Neural progenitor cell (in vitro differentiated cells): ENCODE results near the gene GPA33. TPM values are rescaled to one million over a fixed set of nuclear protein-coding genes. Genes with fewer than 3 reads are reported as not detected.

Experiments used
- DNase-seq: peaks from one replicate; pipeline ENCODE4 v3.0.0-alpha.2; 2016; ENCODE audit warnings: low spot score
- H2AFZ ChIP-seq: fragments of 200-600 bp; sonication (generic); replicated peaks from 2 replicates; pipeline ENCODE4 v1.6.1; 2016; ENCODE audit warnings: antibody characterized with exemption
- H3F3A ChIP-seq: fragments of 200-600 bp; sonication (generic); 2 replicates; pipeline ENCODE4 v1.6.1; 2016; ENCODE audit warnings: antibody characterized with exemption, low read depth
- H3K27ac ChIP-seq: fragments of 200-600 bp; sonication (generic); 2 replicates; pipeline ENCODE4 v1.5.1; 2016; ENCODE audit warnings: mild to moderate bottlenecking
- H3K27me3 ChIP-seq: fragments of 200-600 bp; sonication (generic); 2 replicates; pipeline ENCODE4 v1.6.1; 2016; ENCODE audit warnings: mild to moderate bottlenecking, moderate library complexity
- H3K36me3 ChIP-seq: fragments of 200-600 bp; sonication (generic); 2 replicates; pipeline ENCODE4 v1.5.1; 2016
- H3K4me1 ChIP-seq: fragments of 200-600 bp; sonication (generic); 2 replicates; pipeline ENCODE4 v1.6.1; 2016; ENCODE audit warnings: mixed run types
- H3K4me2 ChIP-seq: fragments of 200-600 bp; sonication (generic); 2 replicates; pipeline ENCODE4 v1.6.1; 2016
- H3K4me3 ChIP-seq: fragments of 200-600 bp; sonication (generic); 2 replicates; pipeline ENCODE4 v1.5.1; 2016
- H3K79me2 ChIP-seq: fragments of 200-600 bp; sonication (generic); 2 replicates; pipeline ENCODE4 v1.6.1; 2016; ENCODE audit warnings: low read depth
- H3K9ac ChIP-seq: fragments of 200-600 bp; sonication (generic); 2 replicates; pipeline ENCODE4 v1.6.1; 2016
- H3K9me3 ChIP-seq: fragments of 200-600 bp; sonication (generic); 2 replicates; pipeline ENCODE4 v1.5.1; 2016; ENCODE audit warnings: low read depth
- H4K20me1 ChIP-seq: fragments of 200-600 bp; sonication (generic); 2 replicates; pipeline ENCODE4 v1.6.1; 2016; ENCODE audit warnings: low read depth
- H3K27ac Mint-ChIP-seq: 3 replicates; pipeline ENCODE4 v1.8.0; 2021; ENCODE audit warnings: mixed read lengths
- H3K27me3 Mint-ChIP-seq: 2 replicates; pipeline ENCODE4 v1.8.0; 2022; ENCODE audit warnings: low read depth, mild to moderate bottlenecking, inconsistent platforms, moderate library complexity, mixed read lengths; ENCODE audit not compliant: insufficient read depth
- H3K36me3 Mint-ChIP-seq: 3 replicates; pipeline ENCODE4 v1.8.0; 2021; ENCODE audit warnings: mixed read lengths
- H3K4me1 Mint-ChIP-seq: 3 replicates; pipeline ENCODE4 v1.8.0; 2021; ENCODE audit warnings: mixed read lengths
- H3K4me3 Mint-ChIP-seq: 3 replicates; pipeline ENCODE4 v1.8.0; 2021; ENCODE audit warnings: mild to moderate bottlenecking, moderate library complexity, mixed read lengths
- H3K9me3 Mint-ChIP-seq: 3 replicates; pipeline ENCODE4 v1.8.0; 2020; ENCODE audit warnings: mixed read lengths
- CTCF ChIP-seq: fragments of 200-600 bp; sonication (generic); IDR thresholded peaks from 2 replicates; pipeline ENCODE4 v1.5.1; 2017; ENCODE audit warnings: antibody characterized with exemption, mild to moderate bottlenecking
- EZH2 ChIP-seq: fragments of 200-600 bp; sonication (generic); IDR thresholded peaks from 2 replicates; pipeline ENCODE4 v1.6.1; 2017; ENCODE audit warnings: antibody characterized with exemption, mild to moderate bottlenecking, moderate library complexity
- EZH2phosphoT487 ChIP-seq: fragments of 200-600 bp; sonication (generic); IDR thresholded peaks from 2 replicates; pipeline ENCODE4 v1.6.1; 2017; ENCODE audit warnings: antibody characterized with exemption
- total RNA-seq: library from RNA; depleted of rRNA; stranded (reverse); fragments of >200 nt; gene quantifications from 2 replicates; pipeline ENCODE4 v1.2.3, GENCODE V29; 2015; ENCODE audit warnings: low replicate concordance

The GPA33 gene
- total RNA-seq, 1 donor from 2014 or later = 0.52 TPM

GRCh38 chr1:167086033-167086432 lies 4.1 kb downstream of the GPA33 start:
- H3K27me3 ChIP-seq = no peaks in the 10 kb centered on the region
- TF ChIP-seq CTCF = no peak
- TF ChIP-seq EZH2 = no peak
- no peak for TF ChIP-seq EZH2phosphoT487
- H3K4me2 ChIP-seq = no peak overlapping the region
- Mint-ChIP-seq H3K4me1 (peaks cover 6% of the 10 kb centered on the region), H3K9me3 (peaks cover 2% of the 10 kb centered on the region), H3K4me3 (no peak overlapping the region), H3K27ac (no peak overlapping the region), H3K27me3 (peaks cover 2% of the 10 kb centered on the region), H3K36me3 (no peaks in the 10 kb centered on the region)
- no peaks in the 10 kb centered on the region for H3K79me2 ChIP-seq
- no peaks in the 10 kb centered on the region for H3K9me3 ChIP-seq
- no peak overlapping the region for H2AFZ ChIP-seq
- no peak for DNase-seq
- H3F3A ChIP-seq = no peaks in the 10 kb centered on the region
- no peak overlapping the region for H3K4me3 ChIP-seq
- H3K9ac ChIP-seq = no peak overlapping the region
- H3K36me3 ChIP-seq = no peaks in the 10 kb centered on the region
- H3K27ac ChIP-seq = no peak overlapping the region
- H3K4me1 ChIP-seq = no peaks in the 10 kb centered on the region
- H4K20me1 ChIP-seq = no peaks in the 10 kb centered on the region

GRCh38 chr1:167084757-167085156 lies 5.4 kb downstream of the GPA33 start:
- Histone ChIP-seq H3F3A (no peaks in the 10 kb centered on the region), H3K79me2 (no peaks in the 10 kb centered on the region), H3K27me3 (no peaks in the 10 kb centered on the region), H3K9me3 (no peaks in the 10 kb centered on the region), H3K4me1 (no peaks in the 10 kb centered on the region), H3K4me2 (no peak overlapping the region), H3K27ac (no peak overlapping the region), H3K36me3 (no peaks in the 10 kb centered on the region), H2AFZ (no peak overlapping the region), H3K4me3 (no peak overlapping the region), H3K9ac (no peak overlapping the region), H4K20me1 (no peaks in the 10 kb centered on the region)
- Mint-ChIP-seq H3K4me1 (peaks cover 6% of the 10 kb centered on the region), H3K27ac (no peak overlapping the region), H3K9me3 (peaks cover 2% of the 10 kb centered on the region), H3K4me3 (no peak overlapping the region), H3K27me3 (peaks cover 5% of the 10 kb centered on the region), H3K36me3 (no peaks in the 10 kb centered on the region)
- TF ChIP-seq CTCF (no peak), EZH2 (no peak), EZH2phosphoT487 (no peak)
- DNase-seq = no peak

GRCh38 chr1:167083871-167084270 lies 6.3 kb downstream of the GPA33 start:
- H3K4me3 Mint-ChIP-seq = no peak overlapping the region

More at GRCh38 chr1:167083871-167084270, 6.3 kb downstream of the GPA33 start:
- no peaks in the 10 kb centered on the region for H3K79me2 ChIP-seq
- no peak overlapping the region for H2AFZ ChIP-seq
- H3K4me1 Mint-ChIP-seq = peaks cover 6% of the 10 kb centered on the region
- H3K4me1 ChIP-seq = no peaks in the 10 kb centered on the region
- H3K27me3 ChIP-seq = no peaks in the 10 kb centered on the region
- H3K27ac Mint-ChIP-seq = no peak overlapping the region
- TF ChIP-seq CTCF = no peak
- TF ChIP-seq EZH2phosphoT487 = no peak
- TF ChIP-seq EZH2 = no peak
- H3K9ac ChIP-seq = no peak overlapping the region
- no peaks in the 10 kb centered on the region for H3K36me3 Mint-ChIP-seq
- H3K4me2 ChIP-seq = no peak overlapping the region
- H3K36me3 ChIP-seq = no peaks in the 10 kb centered on the region
- no peak overlapping the region for H3K27ac ChIP-seq
- H3K9me3 Mint-ChIP-seq = no peaks in the 10 kb centered on the region
- no peaks in the 10 kb centered on the region for H4K20me1 ChIP-seq
- no peak for DNase-seq
- H3K4me3 ChIP-seq = no peak overlapping the region
- H3K9me3 ChIP-seq = no peaks in the 10 kb centered on the region
- H3K27me3 Mint-ChIP-seq = peaks cover 5% of the 10 kb centered on the region
- no peaks in the 10 kb centered on the region for H3F3A ChIP-seq
